Vagina (tissue), 2 donors: Measurements from ENCODE around the gene KLB.

Source experiments
- POLR2A ChIP-seq, 2 donors: fragments of 450-650 bp; IDR thresholded peaks; one replicate each; pipeline ENCODE4 v1.6.1; 2017; ENCODE audit warnings: antibody characterized with exemption in 2 of 2, mild to moderate bottlenecking in 2 of 2, moderate library complexity in 2 of 2
- POLR2AphosphoS5 ChIP-seq, 2 donors: sonication (generic); formaldehyde crosslinking; IDR thresholded peaks; one replicate each; pipeline ENCODE4 v1.9.0; 2017; ENCODE audit warnings: antibody characterized with exemption in 2 of 2, mild to moderate bottlenecking in 2 of 2, low read depth in 1 of 2; ENCODE audit not compliant: insufficient read depth in 1 of 2
- TF ChIP-seq, protein P1 (sequence below), 3 experiments: fragments of 450-650 bp in 2 of 3; fragments of 200-600 bp in 1 of 3; sonication (generic) in 1 of 3; IDR thresholded peaks; one replicate each; pipeline ENCODE4 v1.5.1; 2017 to 2019; ENCODE audit warnings: antibody characterized with exemption in 3 of 3, mild to moderate bottlenecking in 2 of 3, moderate library complexity in 2 of 3

DNA sequence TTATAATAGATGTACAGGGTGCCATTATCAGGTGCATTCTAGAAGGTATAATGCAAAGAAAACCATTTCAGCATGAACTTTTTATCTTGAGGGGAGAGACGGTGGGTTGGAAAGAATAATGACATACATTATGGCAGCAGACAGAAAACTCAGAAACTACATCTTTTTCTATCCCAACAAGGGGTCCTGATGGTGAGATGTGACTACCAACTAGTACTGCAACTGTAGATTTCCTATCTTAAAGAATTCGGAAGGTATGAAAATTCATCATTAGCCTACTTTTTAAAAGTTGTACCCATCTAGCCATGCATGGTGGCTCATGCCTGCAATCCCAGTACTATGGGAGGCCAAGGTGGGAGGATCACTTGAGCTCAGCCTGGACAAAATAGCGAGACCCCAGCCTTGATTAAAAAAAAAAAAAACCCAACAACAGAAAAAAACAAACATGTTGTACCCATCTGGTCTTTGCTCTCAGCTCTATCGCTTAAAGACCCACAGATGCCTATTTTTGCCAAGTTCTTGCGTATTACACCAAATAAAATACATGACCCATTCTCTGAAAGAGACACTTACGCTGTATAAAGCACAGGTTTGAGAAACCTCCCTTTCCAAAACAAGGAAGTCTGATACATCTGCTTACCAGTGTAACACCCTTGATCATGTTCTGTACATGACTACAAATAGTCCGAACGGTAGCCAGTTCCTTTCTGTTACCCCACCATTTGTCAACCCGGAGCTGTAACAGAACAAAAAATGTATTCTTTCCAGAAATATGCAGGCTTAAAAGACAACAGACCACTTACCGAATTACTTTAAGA is 50.4 kb downstream of the KLB start:
- TF ChIP-seq POLR2AphosphoS5 (IDR thresholded peaks at IDR 0.05; ENCODE audit: insufficient read depth in 1 of 2, low read depth in 1 of 2) (no peak), POLR2A (IDR thresholded peaks at IDR 0.05) (no peak)
- TF ChIP-seq, protein P1, sequence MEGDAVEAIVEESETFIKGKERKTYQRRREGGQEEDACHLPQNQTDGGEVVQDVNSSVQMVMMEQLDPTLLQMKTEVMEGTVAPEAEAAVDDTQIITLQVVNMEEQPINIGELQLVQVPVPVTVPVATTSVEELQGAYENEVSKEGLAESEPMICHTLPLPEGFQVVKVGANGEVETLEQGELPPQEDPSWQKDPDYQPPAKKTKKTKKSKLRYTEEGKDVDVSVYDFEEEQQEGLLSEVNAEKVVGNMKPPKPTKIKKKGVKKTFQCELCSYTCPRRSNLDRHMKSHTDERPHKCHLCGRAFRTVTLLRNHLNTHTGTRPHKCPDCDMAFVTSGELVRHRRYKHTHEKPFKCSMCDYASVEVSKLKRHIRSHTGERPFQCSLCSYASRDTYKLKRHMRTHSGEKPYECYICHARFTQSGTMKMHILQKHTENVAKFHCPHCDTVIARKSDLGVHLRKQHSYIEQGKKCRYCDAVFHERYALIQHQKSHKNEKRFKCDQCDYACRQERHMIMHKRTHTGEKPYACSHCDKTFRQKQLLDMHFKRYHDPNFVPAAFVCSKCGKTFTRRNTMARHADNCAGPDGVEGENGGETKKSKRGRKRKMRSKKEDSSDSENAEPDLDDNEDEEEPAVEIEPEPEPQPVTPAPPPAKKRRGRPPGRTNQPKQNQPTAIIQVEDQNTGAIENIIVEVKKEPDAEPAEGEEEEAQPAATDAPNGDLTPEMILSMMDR (IDR thresholded peaks at IDR 0.05): no peak
